ENCODE results near the gene ZCCHC7. TPM values are rescaled to one million over a fixed set of nuclear protein-coding genes. Genes with fewer than 3 reads are reported as not detected.

The ZCCHC7 gene
- total RNA-seq, 2 experiments from 2014 or later = 76.4 to 108 TPM

DNA sequence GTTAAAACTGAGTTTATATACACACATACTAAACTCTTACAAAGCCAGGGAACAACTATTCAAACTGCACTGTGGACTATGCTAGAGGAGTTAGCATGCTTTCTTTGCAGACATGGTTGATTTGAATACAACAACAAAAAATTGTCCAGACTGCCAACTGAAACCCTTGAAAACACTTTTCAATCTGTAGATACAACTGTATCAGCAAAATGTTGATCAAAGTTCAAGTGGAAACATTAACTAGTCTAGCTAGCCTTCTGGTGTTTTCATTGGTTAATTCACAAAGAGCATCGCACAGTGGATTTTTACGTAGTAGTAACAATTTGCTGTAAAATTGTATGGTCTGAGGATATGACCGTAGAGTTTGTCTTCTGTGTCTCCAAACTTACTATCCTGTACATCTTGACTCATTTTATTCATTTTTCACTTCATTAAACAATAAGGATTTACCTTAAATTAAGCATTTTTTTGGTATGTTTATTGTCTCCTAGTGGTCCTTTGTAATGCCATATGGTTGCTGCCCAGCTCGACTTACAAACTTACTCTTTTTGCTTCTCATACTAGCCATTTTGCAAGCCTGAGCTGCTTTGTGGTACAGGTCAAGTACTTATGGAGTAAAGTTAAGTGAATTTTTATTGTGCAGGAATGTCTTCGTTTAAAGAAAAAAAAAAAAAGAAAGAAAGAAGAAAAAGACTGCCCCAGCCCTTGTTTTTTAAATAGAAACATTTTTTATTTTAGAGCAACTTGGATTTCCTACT is 123.4 kb downstream of the ZCCHC7 start:
- Histone ChIP-seq H3K4me3 (ENCODE audit: low read depth, low read length, poor library complexity, severe bottlenecking) (no peak overlapping the region), H2AFZ (ENCODE audit: low read length) (no peak overlapping the region), H3K79me2 (ENCODE audit: insufficient read depth, low read depth, low read length) (peaks cover 75% of the 10 kb centered on the region), H3K4me2 (ENCODE audit: low read length) (no peak overlapping the region), H3K4me1 (ENCODE audit: insufficient read depth, low read length, poor library complexity, severe bottlenecking) (peaks cover 28% of the 10 kb centered on the region), H3K36me3 (ENCODE audit: insufficient read depth, low read length) (peaks cover 29% of the 10 kb centered on the region), H3K9me2 (ENCODE audit: insufficient read depth, low read length) (no peaks in the 10 kb centered on the region), H3K27ac (ENCODE audit: low read depth, low read length, poor library complexity, severe bottlenecking) (no peak overlapping the region), H3K9me3 (ENCODE audit: low read length) (no peaks in the 10 kb centered on the region), H4K20me1 (ENCODE audit: insufficient read depth, low read length) (no peaks in the 10 kb centered on the region)
- TF ChIP-seq, protein P1, sequence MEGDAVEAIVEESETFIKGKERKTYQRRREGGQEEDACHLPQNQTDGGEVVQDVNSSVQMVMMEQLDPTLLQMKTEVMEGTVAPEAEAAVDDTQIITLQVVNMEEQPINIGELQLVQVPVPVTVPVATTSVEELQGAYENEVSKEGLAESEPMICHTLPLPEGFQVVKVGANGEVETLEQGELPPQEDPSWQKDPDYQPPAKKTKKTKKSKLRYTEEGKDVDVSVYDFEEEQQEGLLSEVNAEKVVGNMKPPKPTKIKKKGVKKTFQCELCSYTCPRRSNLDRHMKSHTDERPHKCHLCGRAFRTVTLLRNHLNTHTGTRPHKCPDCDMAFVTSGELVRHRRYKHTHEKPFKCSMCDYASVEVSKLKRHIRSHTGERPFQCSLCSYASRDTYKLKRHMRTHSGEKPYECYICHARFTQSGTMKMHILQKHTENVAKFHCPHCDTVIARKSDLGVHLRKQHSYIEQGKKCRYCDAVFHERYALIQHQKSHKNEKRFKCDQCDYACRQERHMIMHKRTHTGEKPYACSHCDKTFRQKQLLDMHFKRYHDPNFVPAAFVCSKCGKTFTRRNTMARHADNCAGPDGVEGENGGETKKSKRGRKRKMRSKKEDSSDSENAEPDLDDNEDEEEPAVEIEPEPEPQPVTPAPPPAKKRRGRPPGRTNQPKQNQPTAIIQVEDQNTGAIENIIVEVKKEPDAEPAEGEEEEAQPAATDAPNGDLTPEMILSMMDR (conservative IDR thresholded peaks at IDR 0.05; ENCODE audit: low read length) = no peak
- TF ChIP-seq EZH2phosphoT487 (IDR thresholded peaks at IDR 0.05; ENCODE audit: borderline replicate concordance, low read depth, low read length) = no peak
- BruUV-seq (replicated peaks) = no TSS peak
- ChIA-PET POLR2A (interaction anchor here (0.5 to 1.9 kb wide), 8 partner anchors 9 to 336 kb away, joined by 3 to 5 read pairs (median 4); no protein-coding TSS in a partner anchor), CTCF (ENCODE audit: unreplicated experiment) (no interaction called here)
- intact Hi-C loops (cut with micrococcal nuclease; ENCODE audit: unreplicated experiment) = no loop called here
- DNase-seq (ENCODE audit: low spot score) = no peak

DNA sequence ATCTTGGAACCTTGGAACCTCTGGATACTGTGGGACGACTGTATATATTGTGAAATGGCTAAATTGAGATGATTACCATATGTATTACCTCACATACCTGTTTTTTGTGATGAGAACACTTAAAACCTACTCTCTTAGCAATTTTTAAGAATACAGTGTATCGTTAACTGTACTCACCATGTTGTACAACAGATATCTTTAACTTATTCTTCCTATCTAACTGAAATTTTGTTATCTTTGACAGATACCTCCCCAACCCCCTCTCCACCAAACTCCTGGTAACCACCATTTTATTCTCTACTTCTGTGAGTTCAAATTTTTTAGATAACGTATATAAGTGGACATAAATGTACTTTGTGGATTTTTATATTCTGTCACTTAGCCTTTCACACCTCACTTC is 126.5 kb downstream of the ZCCHC7 start:
- no peaks in the 10 kb centered on the region for H3K9me3 ChIP-seq (ENCODE audit: low read length)
- ChIA-PET CTCF (ENCODE audit: unreplicated experiment) (no interaction called here), POLR2A (interaction anchor here (1.1 kb wide), 1 partner anchor 19 kb away, joined by 5 read pairs; no protein-coding TSS in a partner anchor)
- H3K79me2 ChIP-seq (ENCODE audit: insufficient read depth, low read depth, low read length) = peaks cover 46% of the 10 kb centered on the region
- H2AFZ ChIP-seq (ENCODE audit: low read length) = no peak overlapping the region
- BruUV-seq (replicated peaks) = no TSS peak
- TF ChIP-seq EZH2phosphoT487 (IDR thresholded peaks at IDR 0.05; ENCODE audit: borderline replicate concordance, low read depth, low read length) = no peak
- TF ChIP-seq, protein P1 (conservative IDR thresholded peaks at IDR 0.05; ENCODE audit: low read length) = no peak
- H3K4me1 ChIP-seq (ENCODE audit: insufficient read depth, low read length, poor library complexity, severe bottlenecking) = peaks cover 15% of the 10 kb centered on the region
- no peak overlapping the region for H3K27ac ChIP-seq (ENCODE audit: low read depth, low read length, poor library complexity, severe bottlenecking)
- peaks cover 40% of the 10 kb centered on the region for H3K36me3 ChIP-seq (ENCODE audit: insufficient read depth, low read length)
- no peaks in the 10 kb centered on the region for H4K20me1 ChIP-seq (ENCODE audit: insufficient read depth, low read length)
- H3K4me2 ChIP-seq (ENCODE audit: low read length) = no peak overlapping the region
- intact Hi-C loops (cut with micrococcal nuclease; ENCODE audit: unreplicated experiment) = no loop called here
- H3K4me3 ChIP-seq (ENCODE audit: low read depth, low read length, poor library complexity, severe bottlenecking) = no peak overlapping the region
- no peak for DNase-seq (ENCODE audit: low spot score)
- no peaks in the 10 kb centered on the region for H3K9me2 ChIP-seq (ENCODE audit: insufficient read depth, low read length)

DNA sequence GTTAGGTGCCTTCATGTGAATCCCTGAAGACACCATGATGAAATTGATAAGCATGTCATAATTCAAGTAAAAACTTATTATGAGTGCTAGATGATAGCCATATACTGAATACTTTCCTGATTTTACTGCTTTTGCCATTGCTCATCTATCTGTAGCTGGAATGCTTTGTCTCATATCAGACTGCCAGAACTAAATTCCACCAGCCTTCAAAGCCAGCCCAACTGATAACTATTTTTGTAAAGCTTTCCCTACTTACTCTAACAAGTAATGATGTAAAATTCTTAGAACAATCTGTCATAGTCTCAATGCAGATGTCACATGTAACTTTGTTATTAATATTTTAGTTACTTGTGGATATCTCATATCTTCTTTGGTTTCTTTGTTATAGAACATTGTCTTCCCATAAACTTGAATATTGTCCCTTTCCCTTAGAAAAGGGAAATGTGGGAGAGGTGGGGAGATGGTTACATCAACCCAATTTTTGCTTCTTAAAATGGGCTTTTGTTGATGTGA is 128.3 kb downstream of the ZCCHC7 start:
- POLR2A ChIA-PET = interaction anchor here (0.5 to 1.5 kb wide), 3 partner anchors 22 to 180 kb away, joined by 3 to 5 read pairs (median 5); no protein-coding TSS in a partner anchor
- peaks cover 13% of the 10 kb centered on the region; the same call in 1 of the 2 replicates for H3K9me3 ChIP-seq (ENCODE audit: low read length)
- no peak overlapping the region for H2AFZ ChIP-seq (ENCODE audit: low read length)
- peaks cover 46% of the 10 kb centered on the region for H3K79me2 ChIP-seq (ENCODE audit: insufficient read depth, low read depth, low read length)
- no peak for TF ChIP-seq EZH2phosphoT487 (IDR thresholded peaks at IDR 0.05; ENCODE audit: borderline replicate concordance, low read depth, low read length)
- TF ChIP-seq, protein P1 (conservative IDR thresholded peaks at IDR 0.05; ENCODE audit: low read length) = no peak
- CTCF ChIA-PET (ENCODE audit: unreplicated experiment) = no interaction called here
- intact Hi-C loops (cut with micrococcal nuclease; ENCODE audit: unreplicated experiment) = no loop called here
- no peaks in the 10 kb centered on the region for H4K20me1 ChIP-seq (ENCODE audit: insufficient read depth, low read length)
- peaks cover 53% of the 10 kb centered on the region for H3K36me3 ChIP-seq (ENCODE audit: insufficient read depth, low read length)
- H3K4me1 ChIP-seq (ENCODE audit: insufficient read depth, low read length, poor library complexity, severe bottlenecking) = peaks cover 10% of the 10 kb centered on the region
- DNase-seq (ENCODE audit: low spot score) = no peak
- no peak overlapping the region for H3K4me3 ChIP-seq (ENCODE audit: low read depth, low read length, poor library complexity, severe bottlenecking)
- H3K27ac ChIP-seq (ENCODE audit: low read depth, low read length, poor library complexity, severe bottlenecking) = no peak overlapping the region
- H3K9me2 ChIP-seq (ENCODE audit: insufficient read depth, low read length) = no peaks in the 10 kb centered on the region
- no TSS peak for BruUV-seq (replicated peaks)
- H3K4me2 ChIP-seq (ENCODE audit: low read length) = no peak overlapping the region

Data from OCI-LY7 (cell line).